B cell (primary cell): ENCODE results near the gene CLEC1B. TPM values are rescaled to one million over a fixed set of nuclear protein-coding genes. Genes with fewer than 3 reads are reported as not detected.
"Not testable (repeated sequence)": the region's sequence is repeated elsewhere in the genome, so short reads cannot be mapped to it uniquely, and the experiment has no call there.

Experiments
- ATAC-seq: fragments of 200-7000 bp; cut with Tn5 transposase; one replicate; pipeline ENCODE4 v1.10.0; 2021; ENCODE audit warnings: low read depth, mild to moderate bottlenecking, moderate number of reproducible peaks, moderate library complexity
- CTCF ChIA-PET: fragments of 350-600 bp; sonication (Branson Sonifier 250); formaldehyde crosslinking; loops from one replicate; lab custom pipeline; 2021; ENCODE audit warnings: antibody characterized with exemption, inconsistent platforms; lab: Charles Lee
- POLR2A ChIA-PET: fragments of 350-600 bp; sonication (Branson Sonifier 250); formaldehyde crosslinking; loops from one replicate; lab custom pipeline; 2021; ENCODE audit warnings: antibody characterized with exemption; lab: Charles Lee
- DNase-seq: peaks from one replicate; pipeline ENCODE4 v3.0.0; 2013
- H2AFZ ChIP-seq: 2 replicates; pipeline ENCODE4 v1.6.1; 2012; ENCODE audit warnings: mild to moderate bottlenecking, low read depth, low read length; ENCODE audit not compliant: insufficient read depth, poor library complexity, severe bottlenecking
- H3K27ac ChIP-seq, 2 donors: 1 replicate in 1 of 2; 2 replicates in 1 of 2; pipeline ENCODE4 v1.5.1; 2012 to 2013; ENCODE audit warnings: low read length in 2 of 2, mild to moderate bottlenecking in 2 of 2, moderate library complexity in 1 of 2
- H3K27me3 ChIP-seq, 4 experiments: fragments of 200-600 bp in 1 of 4; sonication (generic) in 1 of 4; replicated peaks in 1 of 4; 1 replicate in 2 of 4; 2 replicates in 2 of 4; pipeline versions ENCODE4 v1.6.1 to v1.7.0; 2013 to 2016; ENCODE audit warnings: low read length in 3 of 4, mild to moderate bottlenecking in 2 of 4, mixed read lengths in 1 of 4, moderate library complexity in 1 of 4; ENCODE audit not compliant: insufficient read depth in 4 of 4, control insufficient read depth in 3 of 4; ENCODE audit errors: control extremely low read depth in 1 of 4
- H3K36me3 ChIP-seq, 2 experiments: replicated peaks in 1 of 2; 1 replicate in 1 of 2; 2 replicates in 1 of 2; pipeline versions ENCODE4 v1.6.1 to v1.7.1; 2013; ENCODE audit warnings: low read length in 1 of 2; ENCODE audit not compliant: insufficient read depth in 2 of 2, control insufficient read depth in 1 of 2; ENCODE audit errors: control extremely low read depth in 1 of 2, extremely low read depth in 1 of 2
- H3K4me1 ChIP-seq, 2 donors: fragments of 200-600 bp in 1 of 2; sonication (generic) in 1 of 2; 1 replicate in 1 of 2; 2 replicates in 1 of 2; pipeline versions ENCODE4 v1.5.1 to v1.6.1; 2013 to 2017; ENCODE audit warnings: low read length in 2 of 2; ENCODE audit not compliant: control insufficient read depth in 2 of 2, insufficient read depth in 2 of 2
- H3K4me2 ChIP-seq: replicated peaks from 2 replicates; pipeline ENCODE3; 2012; ENCODE audit warnings: mild to moderate bottlenecking, low read depth, low read length; ENCODE audit not compliant: poor library complexity, severe bottlenecking
- H3K4me3 ChIP-seq, 5 experiments: fragments of 200-600 bp in 1 of 5; sonication (generic) in 1 of 5; 1 replicate in 3 of 5; 2 replicates in 2 of 5; pipeline versions ENCODE4 v1.5.1 to v1.7.0; 2011 to 2016; ENCODE audit warnings: low read length in 4 of 5, mild to moderate bottlenecking in 4 of 5, low read depth in 2 of 5, control low read depth in 1 of 5, moderate library complexity in 1 of 5; ENCODE audit not compliant: insufficient read depth in 1 of 5; ENCODE audit errors: control extremely low read depth in 1 of 5, extremely low read depth in 1 of 5
- H3K79me2 ChIP-seq: fragments of 200-600 bp; sonication (generic); one replicate; pipeline ENCODE4 v1.6.0; 2016; ENCODE audit warnings: low read length; ENCODE audit not compliant: control insufficient read depth, insufficient read depth
- H3K9ac ChIP-seq: fragments of 200-600 bp; sonication (generic); 2 replicates; pipeline ENCODE4 v1.6.1; 2017; ENCODE audit warnings: mild to moderate bottlenecking, low read length, moderate library complexity
- H3K9me3 ChIP-seq, 3 donors: one replicate each; pipeline versions ENCODE4 v1.6.1 to v1.7.1; 2013; ENCODE audit warnings: low read length in 2 of 3; ENCODE audit not compliant: control insufficient read depth in 2 of 3, insufficient read depth in 1 of 3; ENCODE audit errors: control extremely low read depth in 1 of 3
- H4K20me1 ChIP-seq: 2 replicates; pipeline ENCODE4 v1.6.0; 2012; ENCODE audit warnings: mild to moderate bottlenecking, low read length; ENCODE audit not compliant: insufficient read depth, control insufficient read depth, poor library complexity, severe bottlenecking
- H3K27ac Mint-ChIP-seq: one replicate; pipeline ENCODE4 v1.8.0; 2021; ENCODE audit warnings: mixed read lengths
- H3K27me3 Mint-ChIP-seq: one replicate; pipeline ENCODE4 v1.8.0; 2021; ENCODE audit warnings: mixed read lengths
- H3K4me1 Mint-ChIP-seq: one replicate; pipeline ENCODE4 v1.8.0; 2021; ENCODE audit warnings: mixed read lengths
- H3K4me3 Mint-ChIP-seq: one replicate; pipeline ENCODE4 v1.8.0; 2021; ENCODE audit warnings: mixed read lengths
- H3K9me3 Mint-ChIP-seq: one replicate; pipeline ENCODE4 v1.8.0; 2022; ENCODE audit warnings: mixed read lengths; ENCODE audit not compliant: insufficient read depth
- CTCF ChIP-seq: fragments of 200-600 bp; IDR thresholded peaks from one replicate; pipeline ENCODE4 v1.8.0; 2022; ENCODE audit warnings: antibody characterized with exemption, mild to moderate bottlenecking
- EZH2 ChIP-seq: IDR thresholded peaks from 2 replicates; pipeline ENCODE4 v1.6.1; 2012; ENCODE audit warnings: borderline replicate concordance, low read depth, mild to moderate bottlenecking, moderate library complexity, low read length; ENCODE audit not compliant: insufficient read depth, poor library complexity, severe bottlenecking
- WGBS: methylation state at CpG from one replicate; pipeline ENCODE4 v1.1.5; 2013; ENCODE audit warnings: missing lambda C conversion rate; ENCODE audit not compliant: insufficient coverage; 5-methylcytosine and 5-hydroxymethylcytosine counted together
- intact Hi-C: fragments of 100-400 bp; cut with micrococcal nuclease; formaldehyde crosslinking; loops from one replicate; pipeline ENCODE4 v1.10.0; 2022
- polyA plus RNA-seq: library from polyadenylated mRNA; depleted of rRNA; stranded (reverse); fragments of >200 nt; gene quantifications from 2 replicates; pipeline ENCODE4 v1.2.3, GENCODE V29; 2012
- total RNA-seq, 2 donors: library from RNA; stranded (reverse); fragments of 120-200 nt in 1 of 2; gene quantifications; 1 replicate in 1 of 2; 2 replicates in 1 of 2; pipeline versions ENCODE4 v1.2.3 to v1.2.4, GENCODE V29; 2013 to 2022

The CLEC1B gene
- total and polyA plus RNA-seq, 2 donors (not counting 1 experiment from before 2014, with no cell fraction given), result not detected

GRCh38 chr12:9977916-9978315, 21.0 kb downstream of the CLEC1B start:
- no peaks in the 10 kb centered on the region for H3K79me2 ChIP-seq
- Mint-ChIP-seq H3K4me3 (no peak overlapping the region), H3K27ac (no peak overlapping the region), H3K4me1 (no peaks in the 10 kb centered on the region), H3K27me3 (peaks cover 41% of the 10 kb centered on the region), H3K9me3 (peaks cover 9% of the 10 kb centered on the region)
- H3K36me3 ChIP-seq, result no peaks in the 10 kb centered on the region
- ChIA-PET CTCF (no interaction called here), POLR2A (no interaction called here)
- H3K9ac ChIP-seq, result no peak overlapping the region
- no peak for DNase-seq
- H2AFZ ChIP-seq, result no peak overlapping the region
- H3K27me3 ChIP-seq, result peaks cover 0 to 6% (median 2%) of the 10 kb centered on the region in 4 experiments
- no peak overlapping the region for H3K4me3 ChIP-seq
- intact Hi-C loops, result no loop called here
- H3K4me2 ChIP-seq, result no peak overlapping the region
- TF ChIP-seq CTCF (no peak), EZH2 (no peak)
- no peaks in the 10 kb centered on the region for H4K20me1 ChIP-seq
- no peaks in the 10 kb centered on the region for H3K4me1 ChIP-seq
- no peak overlapping the region for H3K27ac ChIP-seq
- ATAC-seq, result no peak
- peaks cover 0 to 9% (median 8%) of the 10 kb centered on the region in 3 donors for H3K9me3 ChIP-seq

GRCh38 chr12:9976626-9977025, 22.3 kb downstream of the CLEC1B start:
- CTCF ChIA-PET, H3K9me3 ChIP-seq, H4K20me1 ChIP-seq, H3K79me2 ChIP-seq, H3K27me3 ChIP-seq, H3K9me3 Mint-ChIP-seq, ATAC-seq, H3K4me1 ChIP-seq, H3K4me1 Mint-ChIP-seq, H3K36me3 ChIP-seq, H3K4me2 ChIP-seq, H3K27ac Mint-ChIP-seq, POLR2A ChIA-PET, H3K27ac ChIP-seq, H3K4me3 Mint-ChIP-seq, H3K9ac ChIP-seq, DNase-seq, H3K4me3 ChIP-seq, H2AFZ ChIP-seq, intact Hi-C loops: not testable (repeated sequence)
- peaks cover 35% of the 10 kb centered on the region for H3K27me3 Mint-ChIP-seq
- 93% methylated on average over 3 of the region's 5 CpGs for WGBS
